Measurements from ENCODE around the gene PRDX2.

PRDX2 gene

GRCh38 chr19:12779162-12779993 is 22.2 kb downstream of the PRDX2 start:
- DNase-seq: no peak

GRCh38 chr19:12778905-12779161 is 22.8 kb downstream of the PRDX2 start:
- no peak for DNase-seq

- DNase-seq: peak; percentile 37
Observed at GRCh38 chr19:12778017-12778904, 23.3 kb downstream of the PRDX2 start.

- peak; percentile 78 for DNase-seq
Observed at GRCh38 chr19:12777217-12778016, 24.2 kb downstream of the PRDX2 start.

GRCh38 chr19:12774588-12775555 is 26.7 kb downstream of the PRDX2 start, which contains the start of gene HOOK2:
Gene HOOK2, minus strand, starts transcription at chr19:12775552. Its CDS starts 103 bp downstream, at chr19:12775449.
- DNase-seq: peak; percentile 48

- no peak for DNase-seq
Observed at GRCh38 chr19:12773571-12773970, 28.0 kb downstream of the PRDX2 start.

GRCh38 chr19:12772323-12772722 is 29.3 kb downstream of the PRDX2 start:
- DNase-seq: no peak

- no peak for DNase-seq
Observed at GRCh38 chr19:12770922-12771321, 30.7 kb downstream of the PRDX2 start.

GRCh38 chr19:12769689-12770088 is 31.9 kb downstream of the PRDX2 start:
- peak; percentile 54 for DNase-seq

- DNase-seq: no peak
Observed at GRCh38 chr19:12767666-12768065, 33.9 kb downstream of the PRDX2 start.

- DNase-seq: no peak
Observed at GRCh38 chr19:12767150-12767549, 34.5 kb downstream of the PRDX2 start.

GRCh38 chr19:12766051-12766521 is 35.5 kb downstream of the PRDX2 start:
- no peak for DNase-seq

GRCh38 chr19:12764698-12765097 is 36.9 kb downstream of the PRDX2 start:
- DNase-seq: no peak

GRCh38 chr19:12763100-12763499 is 38.5 kb downstream of the PRDX2 start:
- DNase-seq: no peak

GRCh38 chr19:12759686-12760085 is 41.9 kb downstream of the PRDX2 start:
- DNase-seq: no peak

- DNase-seq: peak; percentile 59
Observed at GRCh38 chr19:12757544-12758274, 43.9 kb downstream of the PRDX2 start.

- no peak for DNase-seq
Observed at GRCh38 chr19:12756150-12756883, 45.3 kb downstream of the PRDX2 start.

GRCh38 chr19:12754465-12755196 is 47.0 kb downstream of the PRDX2 start:
- DNase-seq: no peak

- no peak for DNase-seq
Observed at GRCh38 chr19:12752056-12752781, 49.4 kb downstream of the PRDX2 start.
